Adrenal gland (tissue), 12 donors: ENCODE data around the gene CDC42. TPM values are rescaled to one million over a fixed set of nuclear protein-coding genes. Genes with fewer than 3 reads are reported as not detected.

Experiments used
- DNase-seq, 7 donors: peaks; one replicate each; pipeline ENCODE4 v3.0.0-alpha.2; 2019 to 2020
- H3K27ac ChIP-seq, 5 donors: fragments of 200-600 bp; sonication (generic) in 4 of 5; 1 replicate in 3 of 5; 2 replicates in 2 of 5; pipeline versions ENCODE4 v1.5.1 to v1.8.0; 2016 to 2020; ENCODE audit warnings: mild to moderate bottlenecking in 1 of 5
- H3K27me3 ChIP-seq: fragments of 200-600 bp; 2 replicates; pipeline ENCODE4 v1.8.0; 2021
- H3K36me3 ChIP-seq, 2 donors: fragments of 200-600 bp; replicated peaks in 1 of 2; 1 replicate in 1 of 2; 2 replicates in 1 of 2; pipeline versions ENCODE4 v1.5.1 to v1.8.0; 2018 to 2022
- H3K4me1 ChIP-seq, 2 donors: fragments of 200-600 bp; replicated peaks in 1 of 2; 1 replicate in 1 of 2; 2 replicates in 1 of 2; pipeline versions ENCODE4 v1.5.1 to v1.8.0; 2018 to 2021
- H3K4me3 ChIP-seq, 4 donors: fragments of 200-600 bp; sonication (generic) in 3 of 4; one replicate each; pipeline ENCODE4 v1.5.1; 2016 to 2018
- H3K9me3 ChIP-seq, 3 donors: fragments of 200-600 bp; sonication (generic) in 1 of 3; replicated peaks in 1 of 3; 1 replicate in 2 of 3; 2 replicates in 1 of 3; pipeline versions ENCODE4 v1.5.1 to v1.8.0; 2016 to 2021
- CTCF ChIP-seq, 6 experiments: fragments of 450-650 bp in 4 of 6; fragments of 200-600 bp in 2 of 6; sonication (generic) in 1 of 6; IDR thresholded peaks; 1 replicate in 5 of 6; 2 replicates in 1 of 6; pipeline versions ENCODE4 v1.5.1 to v1.8.0; 2016 to 2021; ENCODE audit warnings: antibody characterized with exemption in 6 of 6, mild to moderate bottlenecking in 2 of 6, moderate library complexity in 1 of 6
- POLR2A ChIP-seq, 2 donors: fragments of 450-650 bp; IDR thresholded peaks; one replicate each; pipeline ENCODE4 v1.6.1; 2017; ENCODE audit warnings: antibody characterized with exemption in 2 of 2, mild to moderate bottlenecking in 2 of 2, moderate library complexity in 1 of 2
- whole genome bisulfite sequencing, 4 donors: extraction: QIAGEN DNeasy Blood & Tissue Kit in 2 of 4; methylation state at CpG; one replicate each; pipeline versions ENCODE4 v1.1.5 to v1.1.7; 2013 to 2017; 5-methylcytosine and 5-hydroxymethylcytosine counted together
- intact Hi-C, 2 donors: fragments of 100-400 bp; cut with DNase I; formaldehyde crosslinking; loops; one replicate each; pipeline versions ENCODE4 v1.14.1 to v1.15.0; 2022 to 2023
- polyA plus RNA-seq, 3 donors: library from polyadenylated mRNA; stranded (reverse); fragments of 200-250 nt in 2 of 3; fragments of 350-450 nt in 1 of 3; fragmentation: Illumina TruSeq in 1 of 3; extraction: RNeasy Lipid Tissue Mini Kit (QIAGEN cat#74804) in 1 of 3; gene quantifications; one replicate each; pipeline ENCODE4 v1.2.3, GENCODE V29; 2013 to 2014
- total RNA-seq, 9 donors: library from RNA; depleted of rRNA in 4 of 9; stranded (reverse); fragments of >200 nt in 4 of 9; fragments of 120-200 nt in 1 of 9; fragmentation: NEBNext Ultra II Directional in 1 of 9; extraction: Animal tissue kit (Norgen Biotek cat#: 25700) in 1 of 9; gene quantifications; one replicate each; pipeline versions ENCODE4 v1.1.0 to v1.2.4, GENCODE V29; 2013 to 2023
- donor health status: healthy with polysubstance abuse.
- donor health status: Bipolar disorder and iron deficiency.
- donor health status: DM: yes; HTN: yes; CAD: no.
- donor health status: DM: no; HTN: no; CAD: no.
- donor health status: DM: no; HTN: no; CAD: no.
- donor health status: DM: yes; HTN: yes; CAD: no.

The CDC42 gene
- total and polyA plus RNA-seq, 12 donors: 69.6 to 351 (median 215) TPM

GRCh38 chr1:22114083-22115012 lies 61.8 kb downstream of the CDC42 start:
- H3K4me3 ChIP-seq: no peak overlapping the region
- peak in 2 of 7 donors; percentile 27 to 51 for DNase-seq
- no peaks in the 10 kb centered on the region for H3K36me3 ChIP-seq
- H3K27ac ChIP-seq: peak overlapping the region in 2 of 5 donors; percentile 25 to 44
- TF ChIP-seq POLR2A (IDR thresholded peaks at IDR 0.05) (no peak), CTCF (IDR thresholded peaks at IDR 0.05) (no peak)
- WGBS, 4 donors: 49 to 65% (median 58%) methylated on average over 6 to 18 of the region's 18 CpGs
- H3K27me3 ChIP-seq: no peaks in the 10 kb centered on the region
- intact Hi-C loops: no loop called here
- peaks cover 14 to 62% of the 10 kb centered on the region in 2 donors for H3K4me1 ChIP-seq
- H3K9me3 ChIP-seq: no peaks in the 10 kb centered on the region

- peaks cover 7 to 54% of the 10 kb centered on the region in 2 donors for H3K4me1 ChIP-seq
These were observed 62.8 kb downstream of the CDC42 start for GRCh38 chr1:22115286-22115685.

GRCh38 chr1:22117238-22117637 lies 64.7 kb downstream of the CDC42 start:
- Histone ChIP-seq H3K27me3 (no peaks in the 10 kb centered on the region), H3K27ac (no peak overlapping the region), H3K4me1 (peaks cover 7 to 36% of the 10 kb centered on the region in 2 donors), H3K4me3 (no peak overlapping the region), H3K9me3 (no peaks in the 10 kb centered on the region), H3K36me3 (peaks cover 0 to 3% of the 10 kb centered on the region in 2 donors)
- no peak for DNase-seq
- WGBS, 4 donors: 44 to 52% (median 45%) methylated on average over 3 to 4 of the region's 4 CpGs
- intact Hi-C loops: no loop called here
- TF ChIP-seq POLR2A (IDR thresholded peaks at IDR 0.05): no peak

More at GRCh38 chr1:22115286-22115685, 62.8 kb downstream of the CDC42 start:
- intact Hi-C loops: no loop called here
- H3K36me3 ChIP-seq: peaks cover 0 to 2% of the 10 kb centered on the region in 2 donors
- 59 to 66% (median 60%) methylated on average over 6 of the region's 6 CpGs for WGBS, 4 donors
- no peak for DNase-seq
- H3K27ac ChIP-seq: peak overlapping the region in 2 of 5 donors; percentile 44 to 52
- no peaks in the 10 kb centered on the region for H3K27me3 ChIP-seq
- no peak for TF ChIP-seq POLR2A (IDR thresholded peaks at IDR 0.05)
- TF ChIP-seq CTCF (IDR thresholded peaks at IDR 0.05): no peak
- no peaks in the 10 kb centered on the region for H3K9me3 ChIP-seq
- no peak overlapping the region for H3K4me3 ChIP-seq

- intact Hi-C loops: no loop called here
- no peak for TF ChIP-seq POLR2A (IDR thresholded peaks at IDR 0.05)
- no peak for TF ChIP-seq CTCF (IDR thresholded peaks at IDR 0.05)
- Histone ChIP-seq H3K36me3 (peaks cover 0 to 3% of the 10 kb centered on the region in 2 donors), H3K27me3 (no peaks in the 10 kb centered on the region), H3K27ac (no peak overlapping the region), H3K9me3 (no peaks in the 10 kb centered on the region), H3K4me3 (no peak overlapping the region), H3K4me1 (peaks cover 7 to 36% of the 10 kb centered on the region in 2 donors)
- 70 to 89% (median 80%) methylated on average over 5 of the region's 5 CpGs for WGBS, 4 donors
- no peak for DNase-seq
These were observed 65.3 kb downstream of the CDC42 start for GRCh38 chr1:22117851-22118250.
